Keratinocyte (primary cell): Measurements from ENCODE around the gene GCNT3. TPM values are rescaled to one million over a fixed set of nuclear protein-coding genes. Genes with fewer than 3 reads are reported as not detected.

Source experiments
- DNase-seq: peaks from one replicate; pipeline ENCODE4 v3.0.0-alpha.2; 2011; ENCODE audit warnings: low read depth, missing footprints, low spot score
- FAIRE-seq: peaks from 2 replicates; lab custom pipeline; 2011; peaks lifted over from hg19 to GRCh38; lab: Jason Lieb, UNC
- H2AFZ ChIP-seq: 2 replicates; pipeline ENCODE4 v1.6.0; 2012; ENCODE audit warnings: low read length, control low read depth, inconsistent platforms; ENCODE audit not compliant: control insufficient read depth
- H3K27ac ChIP-seq: 2 replicates; pipeline ENCODE4 v1.5.1; 2011; ENCODE audit warnings: low read length; ENCODE audit not compliant: control insufficient read depth, insufficient read depth
- H3K27me3 ChIP-seq: 3 replicates; pipeline ENCODE4 v1.6.0; 2011; ENCODE audit warnings: low read length; ENCODE audit not compliant: control insufficient read depth, insufficient read depth; ENCODE audit errors: extremely low read depth
- H3K36me3 ChIP-seq, 2 experiments: 2 replicates in 1 of 2; 3 replicates in 1 of 2; pipeline ENCODE4 v1.5.1; 2011; ENCODE audit warnings: low read length in 2 of 2, mild to moderate bottlenecking in 1 of 2; ENCODE audit not compliant: control insufficient read depth in 2 of 2, insufficient read depth in 2 of 2; ENCODE audit errors: extremely low read depth in 1 of 2
- H3K4me1 ChIP-seq: 3 replicates; pipeline ENCODE4 v1.5.1; 2011; ENCODE audit warnings: low read length; ENCODE audit not compliant: control insufficient read depth, insufficient read depth; ENCODE audit errors: extremely low read depth
- H3K4me2 ChIP-seq: 3 replicates; pipeline ENCODE4 v1.6.0; 2011; ENCODE audit warnings: low read depth, low read length; ENCODE audit not compliant: control insufficient read depth, insufficient read depth; ENCODE audit errors: extremely low read depth
- H3K4me3 ChIP-seq, 3 experiments: fragments of 200-600 bp in 1 of 3; sonication (generic) in 1 of 3; 2 replicates in 2 of 3; 3 replicates in 1 of 3; pipeline ENCODE4 v1.5.1; 2011 to 2016; ENCODE audit warnings: low read length in 3 of 3, mild to moderate bottlenecking in 3 of 3, control low read depth in 2 of 3, inconsistent platforms in 1 of 3, low read depth in 1 of 3, mixed read lengths in 1 of 3, mixed run types in 1 of 3, moderate library complexity in 1 of 3; ENCODE audit not compliant: control insufficient read depth in 2 of 3, insufficient read depth in 2 of 3; ENCODE audit errors: extremely low read depth in 1 of 3
- H3K79me2 ChIP-seq: 2 replicates; pipeline ENCODE4 v1.6.0; 2012; ENCODE audit warnings: low read length; ENCODE audit not compliant: control insufficient read depth, insufficient read depth
- H3K9ac ChIP-seq: 3 replicates; pipeline ENCODE4 v1.6.0; 2011; ENCODE audit warnings: low read length; ENCODE audit not compliant: control insufficient read depth, insufficient read depth; ENCODE audit errors: extremely low read depth
- H3K9me1 ChIP-seq: 3 replicates; pipeline ENCODE4 v1.6.0; 2011; ENCODE audit warnings: low read length; ENCODE audit not compliant: control insufficient read depth, insufficient read depth; ENCODE audit errors: extremely low read depth
- H3K9me3 ChIP-seq: 2 replicates; pipeline ENCODE4 v1.5.1; 2012; ENCODE audit warnings: low read depth, low read length; ENCODE audit not compliant: control insufficient read depth
- H4K20me1 ChIP-seq: 3 replicates; pipeline ENCODE4 v1.6.0; 2011; ENCODE audit warnings: low read length; ENCODE audit not compliant: control insufficient read depth, insufficient read depth; ENCODE audit errors: extremely low read depth
- EZH2 ChIP-seq: IDR thresholded peaks from one replicate; pipeline ENCODE4 v1.6.1; 2012; ENCODE audit warnings: inconsistent platforms, mild to moderate bottlenecking, low read length, moderate library complexity
- dilution Hi-C: fragments of 300-500 bp; cut with MboI; formaldehyde crosslinking; loops from one replicate; pipeline ENCODE4 v1.7.0; 2020; ENCODE audit warnings: low sequenced_read_pairs; ENCODE audit not compliant: extremely low pct_ligation_motif_present
- polyA plus RNA-seq, 5 experiments: library from polyadenylated mRNA; depleted of rRNA in 3 of 5; stranded (reverse) in 3 of 5; stranded (forward) in 1 of 5; unstranded in 1 of 5; fragments of >200 nt; gene quantifications; 1 replicate in 1 of 5; 2 replicates in 3 of 5; 3 replicates in 1 of 5; pipeline versions ENCODE4 v1.2.1 to v1.2.3, GENCODE V29; 2011 to 2012; ENCODE audit warnings: missing spikeins in 2 of 5, low read depth in 1 of 5, low replicate concordance in 1 of 5
- TF ChIP-seq, protein P1 (sequence below), 3 experiments: IDR thresholded peaks in 1 of 3; conservative IDR thresholded peaks in 1 of 3; optimal IDR thresholded peaks in 1 of 3; 2 replicates in 2 of 3; 3 replicates in 1 of 3; pipeline versions ENCODE3 to v1.5.1; 2011; ENCODE audit warnings: low read length in 3 of 3, mild to moderate bottlenecking in 3 of 3, moderate library complexity in 2 of 3, control low read depth in 1 of 3, inconsistent platforms in 1 of 3; ENCODE audit not compliant: insufficient read depth in 2 of 3; ENCODE audit errors: extremely low read depth in 1 of 3

The GCNT3 gene
- polyA plus RNA-seq, 1 donor (not counting 4 experiments of a cell fraction or from before 2014, with no cell fraction given) = 0.26 TPM

DNA sequence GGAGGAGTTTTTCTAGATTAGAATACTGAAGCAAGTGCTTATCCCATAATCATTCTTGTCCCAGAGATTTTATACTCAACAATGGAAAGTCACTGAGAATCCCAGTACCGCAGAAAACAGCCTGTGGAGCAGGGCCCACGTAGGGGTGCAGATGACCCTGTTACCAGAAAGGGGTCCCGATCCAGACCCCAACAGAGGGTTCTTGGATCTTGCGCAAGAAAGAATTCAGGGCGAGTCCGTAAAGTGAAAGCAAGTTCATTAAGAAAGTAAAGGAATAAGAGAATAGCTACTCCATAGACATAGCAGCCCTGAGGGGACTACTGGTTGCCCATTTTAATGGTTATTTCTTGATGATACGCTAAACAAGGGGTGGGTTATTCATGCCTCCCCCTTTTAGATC lies 2.6 kb downstream of the GCNT3 start:
- dilution Hi-C loops = no loop called here
- H3K9ac ChIP-seq = no peak overlapping the region
- DNase-seq = no peak
- H3K27ac ChIP-seq = no peak overlapping the region
- FAIRE-seq = no peak
- H3K4me1 ChIP-seq = no peaks in the 10 kb centered on the region
- no peaks in the 10 kb centered on the region for H3K9me3 ChIP-seq
- H3K4me3 ChIP-seq = no peak overlapping the region
- TF ChIP-seq, protein P1, sequence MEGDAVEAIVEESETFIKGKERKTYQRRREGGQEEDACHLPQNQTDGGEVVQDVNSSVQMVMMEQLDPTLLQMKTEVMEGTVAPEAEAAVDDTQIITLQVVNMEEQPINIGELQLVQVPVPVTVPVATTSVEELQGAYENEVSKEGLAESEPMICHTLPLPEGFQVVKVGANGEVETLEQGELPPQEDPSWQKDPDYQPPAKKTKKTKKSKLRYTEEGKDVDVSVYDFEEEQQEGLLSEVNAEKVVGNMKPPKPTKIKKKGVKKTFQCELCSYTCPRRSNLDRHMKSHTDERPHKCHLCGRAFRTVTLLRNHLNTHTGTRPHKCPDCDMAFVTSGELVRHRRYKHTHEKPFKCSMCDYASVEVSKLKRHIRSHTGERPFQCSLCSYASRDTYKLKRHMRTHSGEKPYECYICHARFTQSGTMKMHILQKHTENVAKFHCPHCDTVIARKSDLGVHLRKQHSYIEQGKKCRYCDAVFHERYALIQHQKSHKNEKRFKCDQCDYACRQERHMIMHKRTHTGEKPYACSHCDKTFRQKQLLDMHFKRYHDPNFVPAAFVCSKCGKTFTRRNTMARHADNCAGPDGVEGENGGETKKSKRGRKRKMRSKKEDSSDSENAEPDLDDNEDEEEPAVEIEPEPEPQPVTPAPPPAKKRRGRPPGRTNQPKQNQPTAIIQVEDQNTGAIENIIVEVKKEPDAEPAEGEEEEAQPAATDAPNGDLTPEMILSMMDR (optimal IDR thresholded peaks at IDR 0.05 in 1 of 3, IDR thresholded peaks at IDR 0.05 in 1 of 3, conservative IDR thresholded peaks at IDR 0.05 in 1 of 3; ENCODE audit: extremely low read depth in 1 of 3, insufficient read depth in 2 of 3, low read length in 3 of 3) = no peak
- no peak for TF ChIP-seq EZH2
- no peaks in the 10 kb centered on the region for H3K9me1 ChIP-seq
- H4K20me1 ChIP-seq = no peaks in the 10 kb centered on the region
- H3K4me2 ChIP-seq = no peak overlapping the region
- peaks cover 10% of the 10 kb centered on the region for H3K27me3 ChIP-seq
- no peaks in the 10 kb centered on the region for H3K79me2 ChIP-seq
- no peak overlapping the region for H2AFZ ChIP-seq
- no peaks in the 10 kb centered on the region for H3K36me3 ChIP-seq

DNA sequence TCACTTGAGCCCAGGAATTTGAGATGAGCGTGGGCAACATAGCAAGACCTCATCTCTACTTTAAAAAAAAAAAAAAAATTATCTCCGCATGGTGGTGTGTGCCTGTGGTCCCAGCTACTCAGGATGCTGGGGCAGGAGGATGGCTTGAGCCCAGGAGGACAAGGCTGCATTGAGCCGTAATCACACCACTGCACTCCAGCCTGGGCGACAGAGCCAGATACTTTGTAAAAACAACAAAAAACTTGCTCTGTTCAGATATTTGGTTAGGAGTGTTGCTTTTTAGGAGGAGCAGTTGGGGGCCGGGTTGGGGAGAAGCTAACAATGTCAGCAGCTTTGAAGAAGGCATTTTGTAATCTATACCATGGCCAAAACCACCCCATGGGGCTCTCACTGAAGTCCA lies 4.1 kb downstream of the GCNT3 start:
- H3K9me1 ChIP-seq = no peaks in the 10 kb centered on the region
- FAIRE-seq (no peak), DNase-seq (no peak)
- no peak overlapping the region for H2AFZ ChIP-seq
- H3K4me2 ChIP-seq = no peak overlapping the region
- H3K27me3 ChIP-seq = peaks cover 10% of the 10 kb centered on the region
- TF ChIP-seq, protein P1 (optimal IDR thresholded peaks at IDR 0.05 in 1 of 3, IDR thresholded peaks at IDR 0.05 in 1 of 3, conservative IDR thresholded peaks at IDR 0.05 in 1 of 3; ENCODE audit: extremely low read depth in 1 of 3, insufficient read depth in 2 of 3, low read length in 3 of 3) = no peak
- no peak for TF ChIP-seq EZH2
- no peak overlapping the region for H3K4me3 ChIP-seq
- dilution Hi-C loops = no loop called here
- H3K9me3 ChIP-seq = no peaks in the 10 kb centered on the region
- H3K36me3 ChIP-seq = no peaks in the 10 kb centered on the region
- H3K27ac ChIP-seq = no peak overlapping the region
- H4K20me1 ChIP-seq = no peaks in the 10 kb centered on the region
- H3K79me2 ChIP-seq = no peaks in the 10 kb centered on the region
- H3K4me1 ChIP-seq = no peaks in the 10 kb centered on the region
- H3K9ac ChIP-seq = no peak overlapping the region
